ENCODE results near the gene ZCCHC24. TPM values are rescaled to one million over a fixed set of nuclear protein-coding genes. Genes with fewer than 3 reads are reported as not detected.

Gene ZCCHC24
- total RNA-seq, 3 donors from 2014 or later (not counting 1 experiment from before 2014, with no cell fraction given) = 2.8 to 4.0 (median 3.6) TPM

- no peak for TF ChIP-seq CTCF (IDR thresholded peaks at IDR 0.05)
- no peaks in the 10 kb centered on the region for H3K36me3 Mint-ChIP-seq
- Histone ChIP-seq H3K27ac (ENCODE audit: low read length) (no peak overlapping the region), H3K9me3 (ENCODE audit: control insufficient read depth, insufficient read depth, low read length) (no peaks in the 10 kb centered on the region), H3K36me3 (ENCODE audit: control insufficient read depth, insufficient read depth, low read length) (no peaks in the 10 kb centered on the region), H3K4me1 (ENCODE audit: control insufficient read depth, insufficient read depth, low read length) (no peaks in the 10 kb centered on the region), H3K27me3 (ENCODE audit: control insufficient read depth, insufficient read depth, low read length) (no peaks in the 10 kb centered on the region), H3K4me3 (ENCODE audit: low read length) (no peak overlapping the region)
- no peak overlapping the region for H3K4me3 Mint-ChIP-seq
- no peaks in the 10 kb centered on the region for H3K27me3 Mint-ChIP-seq (ENCODE audit: low read depth in 2 of 2)
- intact Hi-C loops (cut with micrococcal nuclease) = no loop called here
- WGBS (ENCODE audit: insufficient coverage) = 91% methylated on average over 11 of the region's 11 CpGs
- H3K4me1 Mint-ChIP-seq = peaks cover 0 to 6% of the 10 kb centered on the region in 2 donors
- ATAC-seq (no peak), DNase-seq (no peak)
- H3K27ac Mint-ChIP-seq = peak overlapping the region in 1 of 2 donors; percentile 26
- no peaks in the 10 kb centered on the region for H3K9me3 Mint-ChIP-seq
Observed at GRCh38 chr10:79424221-79425073, 21.0 kb downstream of the ZCCHC24 start.

GRCh38 chr10:79422178-79422892 lies 23.1 kb downstream of the ZCCHC24 start:
- Histone ChIP-seq H3K9me3 (ENCODE audit: control insufficient read depth, insufficient read depth, low read length) (no peaks in the 10 kb centered on the region), H3K4me1 (ENCODE audit: control insufficient read depth, insufficient read depth, low read length) (no peaks in the 10 kb centered on the region), H3K36me3 (ENCODE audit: control insufficient read depth, insufficient read depth, low read length) (no peaks in the 10 kb centered on the region), H3K4me3 (ENCODE audit: low read length) (no peak overlapping the region), H3K27ac (ENCODE audit: low read length) (no peak overlapping the region), H3K27me3 (ENCODE audit: control insufficient read depth, insufficient read depth, low read length) (no peaks in the 10 kb centered on the region)
- H3K27ac Mint-ChIP-seq = no peak overlapping the region
- H3K4me3 Mint-ChIP-seq = no peak overlapping the region
- intact Hi-C loops (cut with micrococcal nuclease) = no loop called here
- no peaks in the 10 kb centered on the region for H3K36me3 Mint-ChIP-seq
- ATAC-seq (no peak), DNase-seq (no peak)
- WGBS (ENCODE audit: insufficient coverage) = 94% methylated on average over 9 of the region's 9 CpGs
- no peaks in the 10 kb centered on the region for H3K27me3 Mint-ChIP-seq (ENCODE audit: low read depth in 2 of 2)
- H3K9me3 Mint-ChIP-seq = no peaks in the 10 kb centered on the region
- H3K4me1 Mint-ChIP-seq = peaks cover 0 to 14% of the 10 kb centered on the region in 2 donors
- TF ChIP-seq CTCF (IDR thresholded peaks at IDR 0.05) = no peak

- peaks cover 0 to 16% of the 10 kb centered on the region in 2 donors for H3K4me1 Mint-ChIP-seq
- Histone ChIP-seq H3K36me3 (ENCODE audit: control insufficient read depth, insufficient read depth, low read length) (no peaks in the 10 kb centered on the region), H3K27me3 (ENCODE audit: control insufficient read depth, insufficient read depth, low read length) (no peaks in the 10 kb centered on the region), H3K9me3 (ENCODE audit: control insufficient read depth, insufficient read depth, low read length) (no peaks in the 10 kb centered on the region), H3K4me1 (ENCODE audit: control insufficient read depth, insufficient read depth, low read length) (no peaks in the 10 kb centered on the region), H3K27ac (ENCODE audit: low read length) (no peak overlapping the region), H3K4me3 (ENCODE audit: low read length) (no peak overlapping the region)
- no peaks in the 10 kb centered on the region for H3K9me3 Mint-ChIP-seq
- ATAC-seq (no peak), DNase-seq (no peak)
- no peak for TF ChIP-seq CTCF (IDR thresholded peaks at IDR 0.05)
- WGBS (ENCODE audit: insufficient coverage) = 96% methylated on average over 12 of the region's 12 CpGs
- H3K27me3 Mint-ChIP-seq (ENCODE audit: low read depth in 2 of 2) = no peaks in the 10 kb centered on the region
- H3K27ac Mint-ChIP-seq = no peak overlapping the region
- intact Hi-C loops (cut with micrococcal nuclease) = no loop called here
- H3K4me3 Mint-ChIP-seq = no peak overlapping the region
- no peaks in the 10 kb centered on the region for H3K36me3 Mint-ChIP-seq
Observed at GRCh38 chr10:79420974-79421688, 24.3 kb downstream of the ZCCHC24 start.

Data from natural killer cell (primary cell).